ENCODE measurements around the gene USP54.
A peak's percentile ranks its signal among the peaks of the same experiment; 100 is the strongest.
"Not testable (repeated sequence)": the region's sequence is repeated elsewhere in the genome, so short reads cannot be mapped to it uniquely, and the experiment has no call there.

The USP54 gene

GRCh38 chr10:73590881-73591799 is at the start of gene USP54:
TSS of gene USP54 (minus strand) at chr10:73591342. CDS start at chr10:73575658, 15,684 bp downstream.
- DNase-seq = peak; percentile 92

DNA sequence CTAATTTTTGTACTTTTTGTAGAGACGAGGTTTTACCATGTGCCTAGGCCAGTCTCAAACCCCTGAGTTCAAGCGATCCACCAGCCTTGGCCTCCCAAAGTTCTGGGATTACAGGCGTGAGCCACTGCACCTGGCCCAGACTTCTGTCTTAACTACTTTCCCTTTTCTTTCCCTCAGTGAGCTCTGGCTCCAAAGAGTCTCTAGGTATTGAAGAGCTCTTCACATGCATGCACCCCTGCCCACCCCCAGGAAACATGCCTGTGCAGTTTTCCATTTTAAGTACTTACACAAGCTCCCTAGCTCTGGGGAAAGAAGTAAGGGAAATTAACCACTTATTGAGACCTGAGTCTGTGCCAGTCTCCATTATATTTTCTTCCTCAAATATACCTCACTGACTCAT is 48.1 kb upstream of the USP54 start:
- no peak for DNase-seq

DNA sequence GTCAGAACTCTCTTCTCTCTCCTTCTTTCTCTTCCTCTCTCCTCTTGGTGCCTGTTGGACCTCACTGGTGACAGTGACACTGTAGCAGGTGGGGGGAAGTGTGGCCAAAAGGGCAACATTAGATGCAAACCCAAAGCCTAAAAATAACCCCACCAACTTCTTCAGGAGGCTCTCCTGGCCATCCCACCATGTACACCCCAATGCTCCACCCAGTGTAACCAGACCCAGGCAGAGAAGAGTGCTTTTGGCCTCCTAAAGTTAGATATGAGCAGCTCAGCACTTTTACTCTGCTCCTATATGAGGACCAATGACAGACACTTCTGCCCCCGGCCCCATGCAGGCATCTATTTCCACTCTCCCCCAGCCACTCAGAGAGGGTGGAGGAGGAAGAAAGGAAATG is 44.6 kb upstream of the USP54 start:
- DNase-seq = no peak

- no peak for DNase-seq
Measured at GRCh38 chr10:73634421-73634820, 43.3 kb upstream of the USP54 start.

DNA sequence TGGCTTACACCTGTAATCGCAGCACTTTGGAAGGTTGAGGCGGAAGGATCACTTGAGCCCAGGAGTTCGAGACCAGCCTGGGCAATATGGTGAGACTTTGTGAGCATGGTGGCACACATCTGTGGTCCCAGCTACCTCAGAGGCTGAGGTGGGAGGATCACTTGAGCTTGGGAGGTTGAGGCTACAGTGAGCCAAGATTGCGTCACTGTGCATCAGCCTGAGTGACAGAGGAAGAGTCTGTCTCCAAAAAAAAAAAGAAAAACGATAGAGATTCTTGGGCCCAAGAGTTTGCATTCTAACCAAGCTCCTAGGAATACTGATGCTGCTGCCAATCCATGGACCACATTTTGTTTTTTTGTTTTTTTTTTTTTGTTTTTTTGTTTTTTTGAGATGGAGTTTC is 38.0 kb upstream of the USP54 start:
- no peak for DNase-seq

- no peak for DNase-seq
Measured at GRCh38 chr10:73628405-73628804, 37.3 kb upstream of the USP54 start.

GRCh38 chr10:73627300-73627699 is 36.2 kb upstream of the USP54 start:
- no peak for DNase-seq

- peak; percentile 94 for DNase-seq
Measured at GRCh38 chr10:73625884-73626752, 35.0 kb upstream of the USP54 start.

DNA sequence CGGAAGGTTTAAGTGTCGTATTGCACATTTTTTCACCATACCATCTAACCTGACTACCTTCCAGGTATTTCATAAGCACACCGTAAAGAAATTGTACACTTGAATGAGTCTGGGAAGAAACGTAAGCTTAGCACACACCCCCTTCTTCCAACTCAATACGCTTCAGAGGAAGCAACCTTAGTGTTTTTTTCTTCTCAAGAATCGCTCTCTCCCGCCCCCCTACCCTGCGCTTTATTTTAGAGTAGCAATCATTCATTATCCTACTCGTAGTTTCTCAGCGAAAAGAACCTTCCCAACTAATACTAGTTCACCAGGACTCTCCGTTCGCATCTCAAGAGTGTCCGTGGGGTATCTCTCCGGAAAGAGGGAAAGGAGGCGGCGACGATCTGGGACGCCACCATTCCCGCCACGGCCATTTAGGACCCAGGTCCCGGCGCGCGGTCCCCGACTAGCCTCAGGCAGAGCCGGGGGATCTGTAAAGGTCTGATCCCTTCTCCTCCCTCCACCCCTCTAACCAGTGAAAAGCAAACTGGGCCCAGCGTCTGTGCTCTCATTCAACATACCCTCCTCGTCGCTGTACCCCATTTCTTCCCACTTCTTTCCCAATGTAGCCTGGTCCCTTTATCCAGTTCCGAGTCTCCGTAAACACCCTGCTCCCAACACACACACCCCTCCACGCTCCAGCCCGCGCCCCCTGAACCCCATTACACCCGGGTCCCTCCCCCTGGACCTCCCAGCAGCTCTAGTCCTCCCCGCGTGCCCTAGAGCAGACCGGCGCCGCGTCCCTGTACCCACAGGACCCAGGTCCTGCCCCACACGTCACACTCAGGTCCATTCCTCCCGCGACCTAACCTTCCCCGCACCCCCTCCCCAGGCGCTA is 34.1 kb upstream of the USP54 start:
- DNase-seq = peak; percentile 64

GRCh38 chr10:73623056-73623455 is 31.9 kb upstream of the USP54 start:
- peak; percentile 77 for DNase-seq

DNA sequence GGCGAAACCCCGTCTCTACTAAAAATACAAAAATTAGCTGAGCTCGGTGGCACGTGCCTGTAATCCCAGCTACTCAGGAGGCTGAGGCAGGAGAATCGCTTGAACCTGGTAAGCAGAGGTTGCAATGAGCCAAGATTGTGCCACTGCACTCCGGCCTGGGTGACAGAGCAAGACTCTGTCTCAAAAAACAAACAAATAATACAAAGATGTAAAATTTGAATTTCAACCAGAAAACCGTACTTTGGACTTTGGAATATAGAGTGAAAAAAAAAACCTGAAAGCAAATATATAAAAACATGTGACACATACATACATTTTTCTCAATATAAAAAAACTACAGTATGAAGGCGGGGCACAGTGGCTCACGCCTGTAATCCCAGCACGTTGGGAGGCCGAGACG is 29.8 kb upstream of the USP54 start:
- not testable (repeated sequence) for DNase-seq

GRCh38 chr10:73617143-73617542 is 26.0 kb upstream of the USP54 start:
- not testable (repeated sequence) for DNase-seq

DNA sequence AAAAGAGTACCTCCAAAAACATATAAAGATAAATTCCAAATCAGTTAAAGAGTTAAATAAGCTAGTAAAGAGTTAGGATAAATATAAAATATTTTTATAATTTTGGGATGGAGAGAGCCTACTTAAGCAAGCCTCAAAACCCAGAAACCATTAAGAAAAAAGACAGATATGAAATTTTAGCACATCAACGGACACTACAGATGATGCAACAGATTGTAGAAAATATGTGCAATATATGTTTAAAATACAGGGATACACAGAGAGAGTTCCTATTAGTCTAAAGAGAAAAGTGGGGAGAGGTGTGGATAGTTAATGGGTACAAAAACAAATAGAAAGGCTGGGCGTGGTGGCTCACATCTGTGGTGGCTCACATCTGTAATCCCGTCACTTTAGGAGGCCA is 23.6 kb upstream of the USP54 start:
- DNase-seq = no peak

- no peak for DNase-seq
Measured at GRCh38 chr10:73609116-73609515, 18.0 kb upstream of the USP54 start.

DNA sequence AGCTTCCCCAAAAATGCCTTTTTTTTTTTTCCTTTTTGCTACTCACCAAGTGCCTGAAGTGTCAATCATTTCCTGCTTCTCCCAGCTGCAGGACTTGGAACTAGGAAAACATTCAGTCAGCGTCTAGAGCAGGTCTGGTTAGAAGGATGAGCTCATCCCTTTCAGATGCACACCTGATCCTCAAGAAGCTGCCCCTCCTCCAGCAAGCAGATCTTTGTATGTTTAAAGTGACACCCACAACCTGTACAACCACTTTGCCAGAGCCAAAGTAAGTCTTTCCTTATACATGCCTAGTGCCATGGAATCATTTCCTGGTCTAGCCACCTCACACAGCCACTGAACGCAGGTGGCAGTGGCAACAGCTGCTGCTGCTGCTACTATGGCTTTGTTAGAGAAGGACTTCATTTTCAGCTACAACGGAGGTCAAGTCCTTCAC is 10.4 kb upstream of the USP54 start:
- peak; percentile 71 for DNase-seq

GRCh38 chr10:73597346-73597745 is 6.2 kb upstream of the USP54 start:
- peak; percentile 37 for DNase-seq

DNA sequence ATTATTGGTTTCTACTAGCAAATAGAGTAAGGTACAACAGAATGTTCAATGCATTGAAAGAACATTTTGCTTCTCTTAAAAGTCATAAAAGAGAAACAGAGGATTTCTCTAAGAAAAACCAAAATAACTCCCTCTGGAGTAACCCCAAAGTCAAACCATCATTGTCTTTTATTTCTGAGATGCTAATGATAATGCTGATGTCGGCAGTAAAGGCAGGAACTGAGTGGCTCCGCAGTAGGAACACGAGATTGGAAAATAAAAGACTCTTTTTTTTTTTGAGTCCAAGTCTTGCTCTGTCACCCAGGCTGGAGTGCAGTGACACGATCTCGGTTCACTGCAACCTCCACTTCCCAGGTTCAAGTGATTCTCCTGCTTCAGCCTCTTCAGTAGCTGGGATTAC is 2.7 kb upstream of the USP54 start:
- no peak for DNase-seq

- no peak for DNase-seq
Measured at GRCh38 chr10:73593110-73593509, 2.0 kb upstream of the USP54 start.

DNA sequence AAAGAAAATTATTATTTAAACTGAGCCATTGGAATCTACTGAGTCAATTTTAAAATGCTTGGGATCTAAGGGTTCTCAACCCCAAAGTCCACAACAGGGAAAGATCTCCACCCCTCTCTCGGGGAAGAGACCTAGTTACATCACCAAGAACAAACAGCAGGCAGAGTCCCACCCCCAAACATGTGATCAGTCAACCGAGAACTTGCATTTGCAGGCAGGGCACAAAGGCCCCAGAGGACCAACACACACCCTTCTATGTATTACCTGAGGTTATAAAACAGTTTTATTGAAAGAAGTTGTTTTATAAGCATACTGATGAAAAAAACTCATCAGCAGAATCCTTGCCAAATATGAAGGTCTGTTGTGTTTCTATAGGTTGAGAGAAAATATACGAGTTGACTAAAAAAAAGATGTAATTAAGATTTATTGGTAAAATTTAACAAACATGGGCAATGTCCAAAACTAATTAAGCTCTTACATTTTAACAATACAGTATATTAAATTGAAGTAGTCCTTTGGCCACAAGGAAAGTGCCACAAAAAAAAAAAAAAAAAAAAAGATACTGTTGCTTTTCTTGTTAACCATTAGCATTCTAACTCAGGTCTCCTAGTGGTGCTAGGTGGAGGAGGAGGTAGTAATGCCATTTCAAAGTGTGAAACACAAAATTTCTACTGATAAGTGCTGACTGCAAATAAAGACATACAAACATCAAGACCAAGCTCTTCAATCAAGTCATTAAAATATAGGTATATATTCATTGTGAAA is 975 bp upstream of the USP54 start:
- DNase-seq = peak; percentile 67

DNA sequence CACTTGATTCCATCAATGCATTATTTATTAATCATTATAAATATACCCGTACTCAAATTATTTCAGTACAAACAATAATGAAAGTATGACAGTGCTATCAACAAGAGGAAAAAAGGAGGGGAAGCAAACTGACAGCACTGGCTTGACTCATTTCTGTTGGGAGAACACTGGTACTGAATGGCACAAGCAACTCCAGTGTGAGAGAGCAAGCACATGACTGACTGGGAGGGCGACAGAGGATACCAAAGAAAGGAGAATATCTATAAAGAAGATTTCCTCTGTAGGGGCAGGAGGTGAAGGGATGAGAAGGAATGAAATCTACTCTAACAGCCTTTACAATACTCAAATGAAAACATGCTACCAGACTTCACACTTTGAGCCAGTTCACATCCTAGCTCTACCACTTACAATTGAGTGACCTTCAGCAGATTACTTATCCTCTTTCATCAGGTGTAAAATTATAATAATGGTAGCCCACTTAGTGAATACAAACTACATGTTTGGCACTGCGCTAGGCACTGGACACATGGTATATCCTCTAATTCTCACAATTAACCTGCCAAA is 1.5 kb downstream of the USP54 start:
- DNase-seq = peak; percentile 65

- no peak for DNase-seq
Measured at GRCh38 chr10:73588656-73589055, 2.5 kb downstream of the USP54 start.

GRCh38 chr10:73586583-73586984 is 4.6 kb downstream of the USP54 start:
- DNase-seq = no peak
